PC-9 (cell line): ENCODE measurements around the gene STRC.
"Not testable (repeated sequence)": the region's sequence is repeated elsewhere in the genome, so short reads cannot be mapped to it uniquely, and the experiment has no call there.

Experiments
- EZH2 ChIP-seq: fragments of 200-600 bp; sonication (generic); IDR thresholded peaks from 2 replicates; pipeline ENCODE4 v1.8.0; 2017; ENCODE audit warnings: antibody characterized with exemption, low read depth
- TF ChIP-seq, protein P1 (sequence below): fragments of 200-600 bp; sonication (generic); conservative IDR thresholded peaks from 2 replicates; pipeline ENCODE4 v1.6.1; 2017; ENCODE audit warnings: mixed run types, antibody characterized with exemption, mild to moderate bottlenecking, moderate library complexity

DNA sequence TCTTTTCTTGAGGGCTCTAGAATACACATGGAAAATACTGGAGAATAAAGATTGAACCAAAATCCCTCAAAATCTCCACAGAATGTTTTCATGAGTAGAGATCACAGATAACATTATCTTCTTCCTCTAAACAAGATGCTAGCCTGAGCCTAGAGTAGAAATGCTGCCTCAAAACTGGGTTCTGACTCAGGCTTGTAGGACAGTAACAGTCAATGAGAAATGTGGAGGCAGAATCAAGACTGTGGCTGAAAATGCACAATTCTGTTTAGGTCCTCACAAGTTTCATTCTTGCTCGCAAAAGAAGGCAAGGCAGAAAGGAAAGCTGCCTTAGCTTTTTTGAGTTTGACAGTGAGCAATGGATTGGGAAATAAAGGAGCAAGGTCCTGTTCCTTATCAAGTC lies 44.0 kb downstream of the STRC start:
- TF ChIP-seq, protein P1, sequence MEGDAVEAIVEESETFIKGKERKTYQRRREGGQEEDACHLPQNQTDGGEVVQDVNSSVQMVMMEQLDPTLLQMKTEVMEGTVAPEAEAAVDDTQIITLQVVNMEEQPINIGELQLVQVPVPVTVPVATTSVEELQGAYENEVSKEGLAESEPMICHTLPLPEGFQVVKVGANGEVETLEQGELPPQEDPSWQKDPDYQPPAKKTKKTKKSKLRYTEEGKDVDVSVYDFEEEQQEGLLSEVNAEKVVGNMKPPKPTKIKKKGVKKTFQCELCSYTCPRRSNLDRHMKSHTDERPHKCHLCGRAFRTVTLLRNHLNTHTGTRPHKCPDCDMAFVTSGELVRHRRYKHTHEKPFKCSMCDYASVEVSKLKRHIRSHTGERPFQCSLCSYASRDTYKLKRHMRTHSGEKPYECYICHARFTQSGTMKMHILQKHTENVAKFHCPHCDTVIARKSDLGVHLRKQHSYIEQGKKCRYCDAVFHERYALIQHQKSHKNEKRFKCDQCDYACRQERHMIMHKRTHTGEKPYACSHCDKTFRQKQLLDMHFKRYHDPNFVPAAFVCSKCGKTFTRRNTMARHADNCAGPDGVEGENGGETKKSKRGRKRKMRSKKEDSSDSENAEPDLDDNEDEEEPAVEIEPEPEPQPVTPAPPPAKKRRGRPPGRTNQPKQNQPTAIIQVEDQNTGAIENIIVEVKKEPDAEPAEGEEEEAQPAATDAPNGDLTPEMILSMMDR = not testable (repeated sequence)
- not testable (repeated sequence) for TF ChIP-seq EZH2
